Endothelial cell of umbilical vein (primary cell): ENCODE data around the gene LPIN2.

ENCODE experiments used
- CTCF ChIP-seq, 2 donors: IDR thresholded peaks; 1 replicate in 1 of 2; 2 replicates in 1 of 2; pipeline ENCODE4 v1.5.1; 2011; ENCODE audit warnings: low read length in 2 of 2, mild to moderate bottlenecking in 2 of 2, moderate library complexity in 2 of 2, control low read depth in 1 of 2, inconsistent platforms in 1 of 2, low read depth in 1 of 2; ENCODE audit not compliant: insufficient read depth in 1 of 2; ENCODE audit errors: extremely low read depth in 1 of 2
- EZH2 ChIP-seq: IDR thresholded peaks from 2 replicates; pipeline ENCODE4 v1.6.1; 2012; ENCODE audit warnings: borderline replicate concordance, low read depth, mild to moderate bottlenecking, moderate library complexity, low read length, inconsistent platforms; ENCODE audit not compliant: severe bottlenecking
- FOS ChIP-seq: IDR thresholded peaks from 2 replicates; pipeline ENCODE4 v1.6.1; 2011; ENCODE audit warnings: mild to moderate bottlenecking, low read length, moderate library complexity, borderline replicate concordance; ENCODE audit not compliant: insufficient read depth
- GATA2 ChIP-seq: IDR thresholded peaks from 2 replicates; pipeline ENCODE4 v1.7.0; 2011; ENCODE audit warnings: low read depth, mild to moderate bottlenecking, moderate library complexity, mixed read lengths, low read length; ENCODE audit not compliant: insufficient read length, insufficient read depth
- JUN ChIP-seq: IDR thresholded peaks from 2 replicates; pipeline ENCODE4 v1.6.1; 2011; ENCODE audit warnings: borderline replicate concordance, low read depth; ENCODE audit not compliant: insufficient read length, insufficient read depth
- MAX ChIP-seq: IDR thresholded peaks from 2 replicates; pipeline ENCODE4 v1.6.1; 2011; ENCODE audit not compliant: insufficient read depth, insufficient read length
- MYC ChIP-seq: IDR thresholded peaks from one replicate; pipeline ENCODE4 v1.6.1; 2011; ENCODE audit warnings: mild to moderate bottlenecking, low read depth, low read length
- POLR2A ChIP-seq: IDR thresholded peaks from 2 replicates; pipeline ENCODE4 v1.6.1; 2012; ENCODE audit warnings: low read depth, mild to moderate bottlenecking, control low read depth, low read length
- POLR2AphosphoS5 ChIP-seq: IDR thresholded peaks from 2 replicates; pipeline ENCODE4 v1.6.1; 2012; ENCODE audit warnings: low read depth, mild to moderate bottlenecking, control low read depth, low read length, moderate library complexity; ENCODE audit not compliant: insufficient read depth

GRCh38 chr18:3029215-3029952 is 16.4 kb upstream of the LPIN2 start:
- no peak for TF ChIP-seq EZH2
- TF ChIP-seq POLR2A, result no peak
- TF ChIP-seq CTCF (IDR thresholded peaks at IDR 0.05; ENCODE audit: extremely low read depth in 1 of 2, insufficient read depth in 1 of 2, low read depth in 1 of 2, low read length in 2 of 2), result no peak
- TF ChIP-seq POLR2AphosphoS5, result no peak
- TF ChIP-seq MAX, result no peak
- TF ChIP-seq JUN, result no peak
- TF ChIP-seq FOS, result no peak
- no peak for TF ChIP-seq MYC
- TF ChIP-seq GATA2, result no peak
